GM12892 (cell line): ENCODE data around the gene SLC9C2. TPM values are rescaled to one million over a fixed set of nuclear protein-coding genes. Genes with fewer than 3 reads are reported as not detected.
"Not testable (repeated sequence)": the region's sequence is repeated elsewhere in the genome, so short reads cannot be mapped to it uniquely, and the experiment has no call there.

Source experiments
- DNase-seq: peaks from one replicate; pipeline ENCODE4 v3.0.0; 2011; ENCODE audit not compliant: insufficient read length
- FAIRE-seq: peaks from 2 replicates; lab custom pipeline; 2011; peaks lifted over from hg19 to GRCh38; lab: Jason Lieb, UNC
- POLR2A ChIP-seq: IDR thresholded peaks from 2 replicates; pipeline ENCODE4 v1.6.1; 2011; ENCODE audit warnings: low read depth, low read length, control low read depth
- POLR2AphosphoS5 ChIP-seq: IDR thresholded peaks from 2 replicates; pipeline ENCODE4 v1.6.1; 2011; ENCODE audit warnings: low read depth, low read length, control low read depth
- TAF1 ChIP-seq: IDR thresholded peaks from 2 replicates; pipeline ENCODE4 v1.6.1; 2011; ENCODE audit warnings: low read depth, mild to moderate bottlenecking, control low read depth, low read length, borderline replicate concordance
- polyA plus RNA-seq: library from polyadenylated mRNA; unstranded; fragments of >200 nt; gene quantifications from one replicate; pipeline ENCODE4 v1.2.1, GENCODE V29; 2012; ENCODE audit warnings: missing spikeins, inconsistent platforms; ENCODE audit not compliant: missing spikeins

SLC9C2 gene, protein sequence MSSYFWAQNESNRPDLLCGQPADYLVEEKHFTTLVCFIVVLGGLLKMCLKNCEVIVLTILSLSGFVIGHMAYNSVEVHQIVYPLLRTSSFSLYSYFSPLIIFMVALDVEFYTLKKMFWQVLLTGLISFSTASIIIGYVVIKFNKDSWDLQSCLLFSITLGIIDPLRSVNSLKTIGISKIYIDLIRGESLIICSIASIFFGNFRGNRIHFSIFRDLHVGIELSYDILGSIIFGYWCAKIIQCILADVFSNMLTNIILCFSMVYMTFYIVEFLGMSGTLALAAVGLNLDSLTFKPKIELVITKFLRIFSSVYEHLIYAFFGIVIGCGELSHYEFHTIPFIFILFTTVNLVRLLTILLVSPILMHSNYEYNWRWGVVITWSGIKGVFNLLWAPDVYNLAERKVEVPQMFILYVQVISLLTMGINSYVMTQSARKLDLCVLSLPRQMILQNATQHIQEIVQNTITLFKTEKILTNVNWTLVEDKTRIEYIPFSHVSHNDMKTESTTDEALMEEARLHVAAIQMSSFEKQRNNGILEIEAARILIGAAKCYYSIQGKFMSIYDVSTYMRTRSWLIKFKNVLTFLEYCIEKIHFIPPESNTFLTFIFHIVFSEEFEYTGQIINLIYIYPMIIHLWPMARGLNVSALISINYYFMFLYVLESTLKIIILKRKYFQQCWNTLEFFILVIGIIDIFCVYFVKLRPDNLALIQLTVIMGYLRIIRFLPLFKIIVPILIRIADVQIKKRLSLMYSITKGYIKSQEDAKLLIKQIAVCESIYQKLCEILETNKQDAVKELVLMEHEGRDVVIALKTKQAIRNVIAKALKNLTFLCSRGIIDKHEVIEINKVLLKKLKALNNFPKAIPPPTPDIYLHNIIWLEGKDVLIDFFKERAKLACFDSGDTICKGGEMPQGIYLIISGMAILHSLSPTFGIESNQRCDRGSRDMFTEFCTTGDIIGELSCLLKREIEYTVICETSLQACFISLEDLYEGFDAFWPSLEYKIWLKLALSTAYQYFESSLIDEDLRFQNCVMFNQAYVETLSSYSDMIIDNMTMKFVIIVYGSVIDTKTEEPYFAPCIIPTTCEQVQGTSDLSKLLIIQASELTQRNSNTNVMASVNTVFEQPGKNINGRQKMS
- not detected for polyA plus RNA-seq

DNA sequence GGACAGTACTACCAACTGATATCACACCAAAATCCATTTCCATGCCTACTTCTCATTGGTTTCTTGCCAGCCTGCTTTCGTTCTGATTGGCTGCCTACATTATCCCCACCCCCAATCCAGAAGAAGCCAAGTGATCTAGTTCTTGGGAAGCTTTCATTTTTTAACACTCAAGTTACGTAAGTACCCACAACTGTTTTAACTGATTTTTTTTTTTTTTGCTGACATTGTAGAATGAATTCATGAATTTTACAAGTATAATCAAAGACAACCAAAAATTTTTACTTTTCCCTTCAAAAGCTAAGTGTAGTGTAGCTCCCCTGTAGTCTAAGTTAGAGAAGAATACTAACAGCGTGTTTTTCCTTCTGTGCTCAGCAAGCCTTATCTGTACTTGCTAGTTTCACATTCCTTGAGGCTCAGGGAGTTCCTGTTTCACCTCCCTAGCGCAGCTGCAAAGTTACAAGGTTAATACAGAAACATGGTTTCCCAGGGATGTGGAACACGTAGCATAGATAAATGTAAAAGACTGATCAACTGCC, at the start of gene SLC9C2:
TSS of gene SLC9C2 (minus strand) at position 17 of the 536 bp plus-strand sequence. CDS start 1,296 bp downstream, outside the sequence.
- TF ChIP-seq TAF1 (no peak), POLR2AphosphoS5 (no peak), POLR2A (no peak)
- FAIRE-seq (no peak), DNase-seq (no peak)

DNA sequence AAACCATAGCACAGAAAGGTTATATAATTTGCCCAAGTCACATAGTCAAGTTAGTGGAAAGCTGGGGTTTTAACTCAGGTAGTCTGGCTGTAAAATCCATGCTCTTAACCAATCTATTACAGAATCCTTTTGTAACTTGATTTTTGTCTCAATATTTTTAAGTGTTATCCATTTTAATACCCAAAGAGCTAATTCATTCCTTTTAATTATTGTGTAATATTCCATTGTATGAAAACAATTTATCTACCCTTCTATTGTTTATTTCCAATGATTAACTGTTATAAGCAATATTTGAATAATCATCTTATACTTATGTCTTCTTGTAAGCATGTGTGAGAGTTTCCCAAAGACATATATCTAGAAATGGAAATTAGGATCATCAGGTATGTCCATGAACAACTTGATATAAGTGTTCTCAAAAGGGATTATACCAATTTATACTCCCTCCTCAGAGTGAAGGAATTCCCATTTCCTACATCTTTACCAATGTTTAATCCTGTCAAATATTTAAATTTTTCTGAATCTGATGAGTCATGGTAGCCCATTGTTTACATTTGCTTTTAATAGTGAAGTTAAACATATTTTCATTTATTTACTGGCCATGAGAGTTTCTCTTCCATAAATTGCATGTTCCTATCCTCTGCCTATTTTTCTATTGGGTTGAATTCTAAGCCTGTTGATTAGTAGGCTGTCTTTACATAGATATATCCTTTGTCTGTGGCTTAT, 46.2 kb upstream of the SLC9C2 start:
- DNase-seq (no peak), FAIRE-seq (no peak)
- TF ChIP-seq POLR2A (no peak), POLR2AphosphoS5 (no peak), TAF1 (no peak)

DNA sequence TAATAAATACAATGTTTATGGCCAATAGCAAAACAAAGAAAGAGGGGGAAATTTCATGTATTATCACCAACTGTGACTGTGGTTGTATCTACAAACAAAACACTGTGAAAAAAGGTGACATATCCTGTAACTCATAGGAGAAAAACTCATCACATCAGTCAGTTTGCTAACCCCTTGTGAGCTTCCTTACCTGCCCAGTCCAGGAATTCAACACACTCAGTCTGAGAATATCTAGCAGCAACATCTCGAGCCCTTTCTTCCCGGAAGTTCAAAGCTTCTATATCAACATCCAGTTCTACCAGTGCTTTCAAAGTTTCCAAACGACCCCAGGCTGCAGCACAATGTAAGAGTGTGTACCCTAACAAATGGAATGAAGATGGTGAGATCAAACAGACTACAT, 43.8 kb upstream of the SLC9C2 start:
- TF ChIP-seq POLR2AphosphoS5 (no peak), TAF1 (no peak), POLR2A (no peak)
- DNase-seq: no peak
- FAIRE-seq: no peak

DNA sequence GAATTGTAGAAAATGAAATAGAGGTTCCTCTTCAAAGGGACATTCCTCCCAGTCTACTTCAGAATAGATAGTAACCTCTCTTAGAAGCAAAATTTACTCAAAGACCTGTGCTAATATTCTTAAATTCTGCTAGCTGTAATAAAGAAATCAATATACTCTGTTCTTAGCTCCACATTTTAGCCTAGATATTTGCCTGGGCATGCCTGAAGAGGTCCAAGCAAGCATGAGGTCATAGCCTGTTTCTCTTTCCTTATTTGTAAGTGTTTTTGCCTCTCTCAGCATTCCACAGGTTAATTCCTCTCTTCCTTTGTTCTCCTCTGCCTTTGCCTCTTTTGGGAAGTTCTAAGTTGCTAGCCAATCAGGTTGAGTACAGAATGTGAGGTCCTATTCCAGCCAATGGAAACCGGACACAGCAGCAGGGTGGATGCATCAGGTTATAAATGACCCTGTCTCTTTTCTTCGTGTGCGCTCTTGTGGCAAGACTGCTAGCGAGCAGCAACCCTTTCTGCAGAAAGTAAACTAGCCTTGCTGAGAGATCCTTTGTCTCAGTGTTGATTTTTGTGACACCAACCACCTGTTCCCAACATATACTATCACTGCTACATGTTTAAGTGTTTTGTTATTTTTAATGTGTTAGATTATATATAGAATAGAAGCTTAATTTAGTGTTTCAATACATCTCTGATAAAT, 39.7 kb upstream of the SLC9C2 start:
- not testable (repeated sequence) for FAIRE-seq, DNase-seq

DNA sequence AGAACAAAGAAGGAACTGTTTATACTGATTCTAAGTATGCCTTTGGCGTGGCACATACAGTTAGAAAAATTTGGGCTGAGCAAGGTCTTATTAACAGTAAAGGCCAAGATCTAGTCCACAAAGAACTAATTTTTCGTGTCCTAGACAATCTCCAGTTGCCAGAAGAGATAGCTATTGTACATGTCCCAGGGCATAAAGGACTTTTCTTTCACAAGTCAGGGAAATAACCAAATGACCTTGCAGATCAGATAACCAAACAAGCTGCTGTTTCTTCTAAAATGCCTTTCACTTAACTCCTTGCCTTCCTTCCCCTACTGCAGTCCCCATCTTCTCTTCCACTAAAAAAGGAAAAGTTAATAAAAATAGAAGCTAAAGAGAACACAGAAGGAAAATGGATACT, 36.2 kb upstream of the SLC9C2 start:
- FAIRE-seq (no peak), DNase-seq (no peak)
- TF ChIP-seq POLR2AphosphoS5: no peak

DNA sequence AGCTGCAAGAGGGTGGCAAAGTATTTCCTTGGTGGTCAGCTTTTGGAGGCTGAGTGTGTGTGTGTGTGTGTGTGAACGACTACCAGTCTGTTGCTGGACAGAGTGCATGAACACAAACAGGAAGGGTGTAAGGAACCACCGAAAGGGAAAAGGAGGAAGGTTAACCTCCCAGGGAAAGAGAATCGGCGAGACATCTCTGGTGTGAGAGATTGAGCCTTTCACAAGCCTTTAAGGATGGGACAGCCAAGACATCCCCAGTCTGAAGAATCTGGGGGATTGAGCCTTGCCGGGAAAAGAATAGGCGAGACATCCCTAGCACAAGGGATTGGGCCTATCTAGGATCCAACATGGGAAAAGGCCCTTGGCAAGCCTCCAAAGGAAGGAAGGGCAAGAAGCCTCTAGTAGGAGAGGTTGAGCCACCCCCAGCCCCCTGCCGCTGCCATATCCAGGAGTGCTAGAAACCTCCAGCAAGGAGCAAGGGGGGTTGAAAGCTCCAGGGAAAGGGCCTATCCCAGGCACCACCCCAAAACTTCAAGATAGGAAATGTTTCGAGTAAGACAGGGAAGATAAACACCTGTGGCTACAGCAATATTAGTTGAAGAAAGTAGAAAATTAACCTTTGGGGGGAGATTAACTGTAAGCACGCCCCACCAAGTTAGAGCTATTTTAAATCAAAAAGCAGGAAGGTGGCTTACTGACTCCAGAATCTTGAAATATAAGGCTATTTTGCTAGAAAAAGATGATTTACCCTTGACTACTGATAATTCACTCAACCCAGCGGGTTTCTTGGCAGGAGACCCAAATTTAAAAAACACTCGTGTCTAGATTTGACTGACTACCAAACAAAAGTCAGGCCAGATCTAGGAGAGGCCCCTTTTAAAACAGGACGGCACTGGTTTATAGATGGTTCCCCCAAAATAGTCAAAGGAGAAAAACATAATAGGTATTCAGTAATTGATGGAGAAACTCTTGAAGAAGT, 35.5 kb upstream of the SLC9C2 start:
- TF ChIP-seq TAF1: no peak
- FAIRE-seq: no peak
- DNase-seq: no peak

DNA sequence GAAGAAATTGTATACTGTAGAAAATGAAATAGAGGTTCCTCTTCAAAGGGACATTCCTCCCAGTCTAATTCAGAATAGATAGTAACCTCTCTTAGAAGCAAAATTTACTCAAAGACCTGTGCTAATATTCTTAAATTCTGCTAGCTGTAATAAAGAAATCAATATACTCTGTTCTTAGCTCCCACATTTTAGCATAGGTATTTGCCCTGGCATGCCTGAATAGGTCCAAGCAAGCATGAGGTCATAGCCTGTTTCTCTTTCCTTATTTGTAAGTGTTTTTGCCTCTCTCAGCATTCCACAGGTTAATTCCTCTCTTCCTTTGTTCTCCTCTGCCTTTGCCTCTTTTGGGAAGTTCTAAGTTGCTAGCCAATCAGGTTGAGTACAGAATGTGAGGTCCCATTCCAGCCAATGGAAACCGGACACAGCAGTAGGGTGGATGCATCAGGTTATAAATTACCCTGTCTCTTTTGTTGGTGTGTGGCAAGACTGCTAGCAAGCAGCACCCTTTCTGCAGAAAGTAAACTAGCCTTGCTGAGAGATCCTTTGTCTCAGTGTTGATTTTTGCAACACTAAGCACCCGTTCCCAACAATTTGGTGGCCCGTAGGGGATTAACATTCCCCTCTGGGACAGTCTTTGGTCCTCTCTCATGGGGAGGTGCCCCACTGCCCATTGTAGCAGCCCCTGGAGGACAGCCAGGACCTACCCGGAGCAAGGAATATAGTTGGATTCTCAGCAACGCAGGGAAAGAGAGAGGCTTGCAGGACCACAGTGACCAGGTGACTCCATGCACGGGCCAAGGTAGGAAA, 34.6 kb upstream of the SLC9C2 start:
- FAIRE-seq, DNase-seq: not testable (repeated sequence)

DNA sequence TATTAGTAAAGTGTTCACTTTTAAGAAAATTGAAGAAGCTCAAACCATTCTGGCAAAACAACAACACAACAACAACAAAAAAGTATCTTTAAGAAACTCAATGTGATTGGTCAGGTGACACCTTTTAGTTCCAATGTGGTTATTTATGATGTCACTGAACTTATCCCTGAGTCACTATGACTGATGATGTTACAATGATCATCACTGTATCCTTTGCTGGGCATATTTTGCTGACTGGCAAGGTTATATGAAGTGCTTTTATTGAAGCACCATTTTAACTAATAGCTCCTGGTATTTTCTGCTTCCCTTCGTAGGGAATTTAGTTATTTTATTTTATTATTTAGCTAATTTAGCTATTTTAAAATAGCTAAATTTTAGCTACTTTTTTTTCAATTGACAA, 32.2 kb upstream of the SLC9C2 start, which contains the start of gene TEX50:
TSS of gene TEX50 (plus strand) at position 223 of the 400 bp plus-strand sequence. CDS start 184 bp downstream, outside the sequence.
- TF ChIP-seq TAF1 (no peak), POLR2AphosphoS5 (no peak), POLR2A (no peak)
- FAIRE-seq (no peak), DNase-seq (no peak)

DNA sequence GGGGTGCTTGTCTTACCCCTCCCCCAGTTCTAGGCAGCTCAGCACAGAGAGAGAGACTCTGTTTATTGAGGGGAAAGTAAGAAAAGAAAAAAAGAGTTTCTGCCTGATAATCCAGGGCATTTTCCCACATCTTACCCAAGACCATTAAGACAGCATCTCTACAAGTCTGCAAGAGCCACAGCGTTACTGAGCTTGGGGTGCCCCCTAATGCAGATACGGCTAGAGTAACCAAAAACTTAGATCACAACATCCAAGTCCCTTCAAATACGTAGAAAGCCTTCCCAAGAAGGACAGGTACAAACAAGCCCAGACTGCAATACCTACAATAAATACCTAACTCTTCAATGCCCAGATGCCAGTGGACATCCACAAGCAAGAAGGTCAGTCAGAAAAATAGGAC, 26.0 kb upstream of the SLC9C2 start:
- DNase-seq: no peak
- no peak for TF ChIP-seq TAF1
- no peak for TF ChIP-seq POLR2AphosphoS5
- TF ChIP-seq POLR2A: no peak
- FAIRE-seq: no peak

DNA sequence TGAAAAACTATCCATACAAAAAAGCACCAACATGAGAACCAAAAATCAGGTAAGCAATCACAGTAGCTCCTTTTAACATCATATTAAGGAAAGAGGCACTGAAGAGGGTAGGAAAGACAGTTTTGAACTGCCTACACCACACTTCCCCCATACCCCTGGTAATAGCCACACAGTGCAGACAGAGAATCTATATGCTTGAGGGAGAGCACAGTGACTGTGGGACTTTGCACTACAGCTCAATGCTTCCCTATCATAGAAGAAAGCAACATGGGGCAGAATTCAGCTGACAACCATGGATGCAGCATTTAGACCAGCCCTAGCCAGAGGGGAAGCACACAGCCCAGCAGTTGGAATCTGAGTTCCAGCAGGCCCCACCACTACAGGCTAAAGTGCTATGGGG, 24.4 kb upstream of the SLC9C2 start:
- FAIRE-seq (no peak), DNase-seq (no peak)
- TF ChIP-seq POLR2AphosphoS5 (no peak), POLR2A (no peak), TAF1 (no peak)
